HG03442 (cell line): ENCODE measurements around the gene GBF1.
"Not testable (repeated sequence)": the region's sequence is repeated elsewhere in the genome, so short reads cannot be mapped to it uniquely, and the experiment has no call there.

Experiments used
- ATAC-seq: cut with Tn5 transposase; IDR thresholded peaks from one replicate; pipeline ENCODE4 v1.9.1; 2021; ENCODE audit warnings: mild to moderate bottlenecking, moderate library complexity; ENCODE audit not compliant: unreplicated experiment

The GBF1 gene

GRCh38 chr10:102245082-102245931, at the start of gene GBF1:
Gene GBF1 (plus strand): TSS chr10:102245532. CDS start chr10:102258939, 13,407 bp downstream.
- peak; percentile 78 for ATAC-seq

GRCh38 chr10:102196893-102197292, 48.4 kb upstream of the GBF1 start:
- ATAC-seq = no peak

- ATAC-seq = no peak
These were observed 47.3 kb upstream of the GBF1 start for GRCh38 chr10:102198027-102198426.

GRCh38 chr10:102200751-102201640, 44.3 kb upstream of the GBF1 start:
- ATAC-seq = no peak

GRCh38 chr10:102202386-102202785, 42.9 kb upstream of the GBF1 start:
- ATAC-seq = no peak

GRCh38 chr10:102208311-102209035, 36.9 kb upstream of the GBF1 start:
- no peak for ATAC-seq

GRCh38 chr10:102211615-102212299, 33.6 kb upstream of the GBF1 start:
- no peak for ATAC-seq

GRCh38 chr10:102213599-102213998, 31.7 kb upstream of the GBF1 start:
- ATAC-seq = not testable (repeated sequence)

- no peak for ATAC-seq
These were observed 26.0 kb upstream of the GBF1 start for GRCh38 chr10:102219370-102219769.

GRCh38 chr10:102220612-102221011, 24.7 kb upstream of the GBF1 start:
- no peak for ATAC-seq

GRCh38 chr10:102222797-102223196, 22.5 kb upstream of the GBF1 start:
- ATAC-seq = no peak

- peak; percentile 94 for ATAC-seq
These were observed 19.4 kb upstream of the GBF1 start, which contains the start of gene ELOVL3 for GRCh38 chr10:102225646-102226541. Gene ELOVL3 (plus strand): TSS chr10:102226299. CDS start chr10:102226549, 250 bp downstream.

GRCh38 chr10:102226542-102226870, 18.8 kb upstream of the GBF1 start:
- ATAC-seq = no peak

GRCh38 chr10:102227050-102227449, 18.3 kb upstream of the GBF1 start:
- no peak for ATAC-seq

GRCh38 chr10:102229810-102230263, 15.5 kb upstream of the GBF1 start:
- ATAC-seq = no peak

GRCh38 chr10:102230264-102230860, 15.0 kb upstream of the GBF1 start:
- no peak for ATAC-seq

GRCh38 chr10:102230861-102231356, 14.4 kb upstream of the GBF1 start:
- no peak for ATAC-seq

GRCh38 chr10:102231357-102232318, 13.7 kb upstream of the GBF1 start:
- ATAC-seq = peak; percentile 48
